Ascending aorta (tissue), 2 donors: ENCODE data around the gene EPN2. TPM values are rescaled to one million over a fixed set of nuclear protein-coding genes. Genes with fewer than 3 reads are reported as not detected.
A peak's percentile ranks its signal among the peaks of the same experiment; 100 is the strongest.

Experiments
- DNase-seq, 2 donors: peaks; one replicate each; pipeline ENCODE4 v3.0.0-alpha.2; 2019; ENCODE audit warnings: low spot score in 2 of 2
- H3K27ac ChIP-seq, 2 donors: fragments of 200-600 bp; sonication (generic); one replicate each; pipeline ENCODE4 v1.5.1; 2016 to 2017; ENCODE audit warnings: mild to moderate bottlenecking in 1 of 2
- H3K27me3 ChIP-seq: fragments of 200-600 bp; sonication (generic); one replicate; pipeline ENCODE4 v1.5.1; 2017
- H3K36me3 ChIP-seq, 2 donors: fragments of 200-600 bp; sonication (generic); one replicate each; pipeline ENCODE4 v1.5.1; 2016
- H3K4me1 ChIP-seq, 2 donors: fragments of 200-600 bp; sonication (generic); one replicate each; pipeline ENCODE4 v1.5.1; 2016 to 2017; ENCODE audit warnings: mild to moderate bottlenecking in 1 of 2
- H3K4me3 ChIP-seq, 2 donors: fragments of 200-600 bp; sonication (generic); one replicate each; pipeline ENCODE4 v1.5.1; 2016 to 2017; ENCODE audit warnings: mild to moderate bottlenecking in 1 of 2
- H3K9me3 ChIP-seq, 2 donors: fragments of 200-600 bp; sonication (generic); one replicate each; pipeline ENCODE4 v1.5.1; 2016
- intact Hi-C: fragments of 100-400 bp; cut with DNase I; formaldehyde crosslinking; loops from one replicate; pipeline ENCODE4 v1.15.1; 2023
- total RNA-seq: library from RNA; depleted of rRNA; stranded (reverse); fragments of >200 nt; gene quantifications from one replicate; pipeline ENCODE4 v1.1.0, GENCODE V29; 2016
- TF ChIP-seq, protein P1 (sequence below), 3 experiments: fragments of 200-600 bp in 2 of 3; fragments of 450-650 bp in 1 of 3; sonication (generic) in 2 of 3; IDR thresholded peaks; one replicate each; pipeline ENCODE4 v1.5.1; 2016 to 2019; ENCODE audit warnings: antibody characterized with exemption in 3 of 3, mild to moderate bottlenecking in 1 of 3, moderate library complexity in 1 of 3

EPN2 gene
- total RNA-seq, 1 donor from 2014 or later: 51.0 TPM

GRCh38 chr17:19336938-19337711, 100.0 kb downstream of the EPN2 start:
- Histone ChIP-seq H3K27me3 (no peaks in the 10 kb centered on the region), H3K9me3 (no peaks in the 10 kb centered on the region), H3K27ac (no peak overlapping the region), H3K4me3 (no peak overlapping the region), H3K4me1 (peaks cover 0 to 2% of the 10 kb centered on the region in 2 donors), H3K36me3 (peaks cover 8 to 12% of the 10 kb centered on the region in 2 donors)
- intact Hi-C loops: no loop called here
- TF ChIP-seq, protein P1, sequence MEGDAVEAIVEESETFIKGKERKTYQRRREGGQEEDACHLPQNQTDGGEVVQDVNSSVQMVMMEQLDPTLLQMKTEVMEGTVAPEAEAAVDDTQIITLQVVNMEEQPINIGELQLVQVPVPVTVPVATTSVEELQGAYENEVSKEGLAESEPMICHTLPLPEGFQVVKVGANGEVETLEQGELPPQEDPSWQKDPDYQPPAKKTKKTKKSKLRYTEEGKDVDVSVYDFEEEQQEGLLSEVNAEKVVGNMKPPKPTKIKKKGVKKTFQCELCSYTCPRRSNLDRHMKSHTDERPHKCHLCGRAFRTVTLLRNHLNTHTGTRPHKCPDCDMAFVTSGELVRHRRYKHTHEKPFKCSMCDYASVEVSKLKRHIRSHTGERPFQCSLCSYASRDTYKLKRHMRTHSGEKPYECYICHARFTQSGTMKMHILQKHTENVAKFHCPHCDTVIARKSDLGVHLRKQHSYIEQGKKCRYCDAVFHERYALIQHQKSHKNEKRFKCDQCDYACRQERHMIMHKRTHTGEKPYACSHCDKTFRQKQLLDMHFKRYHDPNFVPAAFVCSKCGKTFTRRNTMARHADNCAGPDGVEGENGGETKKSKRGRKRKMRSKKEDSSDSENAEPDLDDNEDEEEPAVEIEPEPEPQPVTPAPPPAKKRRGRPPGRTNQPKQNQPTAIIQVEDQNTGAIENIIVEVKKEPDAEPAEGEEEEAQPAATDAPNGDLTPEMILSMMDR (IDR thresholded peaks at IDR 0.05): peak; percentile 51 to 74 (median 69)
- DNase-seq: peak in 1 of 2 donors; percentile 27

DNA sequence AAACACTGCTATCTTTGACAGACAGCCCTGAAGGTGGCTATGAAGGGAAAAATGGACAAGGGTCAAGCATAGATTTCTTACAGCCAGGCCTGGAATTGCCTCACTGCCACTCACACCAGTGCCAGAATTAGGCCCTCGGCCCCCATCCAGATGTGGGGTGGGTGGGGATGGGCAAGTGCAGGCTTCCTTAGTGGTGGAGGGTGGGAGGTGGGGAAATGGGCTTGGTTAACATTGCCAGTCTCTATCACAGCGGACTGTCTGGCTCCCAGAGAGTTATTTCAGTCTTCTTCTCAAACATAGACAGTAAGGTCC, 100.5 kb downstream of the EPN2 start:
- peak in 1 of 2 donors; percentile 1 for DNase-seq
- H3K27ac ChIP-seq: no peak overlapping the region
- intact Hi-C loops: no loop called here
- no peaks in the 10 kb centered on the region for H3K27me3 ChIP-seq
- H3K4me1 ChIP-seq: peaks cover 0 to 2% of the 10 kb centered on the region in 2 donors
- peaks cover 8 to 11% of the 10 kb centered on the region in 2 donors for H3K36me3 ChIP-seq
- TF ChIP-seq, protein P1 (IDR thresholded peaks at IDR 0.05): no peak
- no peak overlapping the region for H3K4me3 ChIP-seq
- H3K9me3 ChIP-seq: no peaks in the 10 kb centered on the region

DNA sequence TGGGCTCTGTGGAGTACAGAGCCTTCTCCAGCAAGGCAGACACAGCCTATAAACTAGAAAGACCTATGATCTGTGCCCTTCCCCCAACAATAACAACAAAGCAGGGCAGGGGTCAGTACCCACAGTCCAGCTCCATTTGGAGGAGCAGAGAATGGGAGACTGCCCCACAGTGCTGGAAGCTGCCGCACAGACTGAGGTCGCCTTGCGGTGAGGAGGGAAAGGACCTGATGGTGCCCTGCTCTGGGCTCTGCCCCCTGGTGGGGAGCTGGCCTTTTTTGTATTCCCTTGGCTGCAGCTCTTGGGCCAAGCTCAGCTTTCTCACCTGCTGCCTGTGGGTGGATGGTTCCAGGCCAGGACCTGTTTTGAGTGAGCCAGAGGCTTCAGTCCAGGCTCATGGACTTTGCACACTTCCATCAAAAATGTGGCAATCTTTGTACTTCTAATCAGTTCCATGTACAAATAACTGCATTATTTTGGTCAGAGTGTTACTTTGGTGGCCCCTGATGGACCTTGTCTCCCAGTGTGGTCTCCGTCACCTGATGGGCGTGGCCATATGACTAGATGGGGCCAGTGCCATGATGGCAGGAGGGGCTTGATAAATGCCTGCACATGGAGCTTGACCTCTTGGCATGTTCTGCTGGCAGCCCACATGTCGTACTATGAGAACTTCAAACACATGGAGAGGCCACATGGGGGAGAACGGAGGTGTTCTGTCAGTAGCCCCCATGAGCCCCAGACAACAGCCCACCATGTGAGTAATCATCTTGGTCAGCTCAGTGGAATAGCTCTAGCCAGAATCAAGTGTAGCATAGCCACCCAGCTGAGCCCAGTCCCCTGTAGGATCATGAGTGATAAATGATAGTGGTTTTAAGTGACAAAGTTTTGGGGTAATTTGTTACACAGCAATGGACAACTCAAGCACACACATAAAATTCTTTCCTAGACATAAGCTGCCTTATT, 101.1 kb downstream of the EPN2 start:
- Histone ChIP-seq H3K9me3 (no peaks in the 10 kb centered on the region), H3K27ac (no peak overlapping the region), H3K36me3 (peaks cover 7 to 8% of the 10 kb centered on the region in 2 donors), H3K4me1 (peaks cover 0 to 2% of the 10 kb centered on the region in 2 donors), H3K27me3 (no peaks in the 10 kb centered on the region), H3K4me3 (no peak overlapping the region)
- DNase-seq: peak; percentile 7 to 66
- TF ChIP-seq, protein P1 (IDR thresholded peaks at IDR 0.05): peak; percentile 16 to 58 (median 45)
- intact Hi-C loops: no loop called here

DNA sequence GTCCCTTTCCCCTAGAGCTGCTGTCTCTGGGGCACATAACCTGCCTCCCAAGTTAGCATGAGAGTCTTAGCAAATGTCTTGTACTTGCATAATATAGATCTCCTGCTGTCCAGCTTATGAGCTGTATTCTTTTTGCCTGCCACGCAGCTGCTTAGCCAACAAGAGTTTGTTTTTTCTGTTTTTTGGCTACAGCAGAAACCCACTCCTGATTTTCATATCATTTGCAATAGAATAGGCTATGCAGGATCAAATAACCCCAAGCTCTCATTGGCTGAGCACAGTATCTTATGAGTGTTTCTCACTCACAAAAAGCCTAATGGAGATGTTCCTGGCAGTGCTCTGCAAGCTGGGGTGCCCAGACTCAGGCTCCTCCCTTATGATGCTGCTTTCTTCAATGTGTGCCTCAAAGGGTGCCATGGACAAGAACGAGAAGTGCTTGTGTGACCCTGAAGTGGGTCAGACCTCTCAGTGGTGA, 102.2 kb downstream of the EPN2 start:
- peak in 1 of 2 donors; percentile 12 for DNase-seq
- Histone ChIP-seq H3K4me3 (no peak overlapping the region), H3K27ac (no peak overlapping the region), H3K4me1 (peaks cover 0 to 2% of the 10 kb centered on the region in 2 donors), H3K36me3 (no peaks in the 10 kb centered on the region), H3K9me3 (no peaks in the 10 kb centered on the region), H3K27me3 (no peaks in the 10 kb centered on the region)
- TF ChIP-seq, protein P1 (IDR thresholded peaks at IDR 0.05): no peak
- intact Hi-C loops: no loop called here

- peak; percentile 2 to 62 for DNase-seq
- no peaks in the 10 kb centered on the region for H3K9me3 ChIP-seq
- intact Hi-C loops: no loop called here
- H3K27ac ChIP-seq: no peak overlapping the region
- H3K36me3 ChIP-seq: no peaks in the 10 kb centered on the region
- H3K4me3 ChIP-seq: no peak overlapping the region
- H3K4me1 ChIP-seq: peaks cover 7 to 12% of the 10 kb centered on the region in 2 donors
- H3K27me3 ChIP-seq: no peaks in the 10 kb centered on the region
- TF ChIP-seq, protein P1 (IDR thresholded peaks at IDR 0.05): no peak
These were observed 104.1 kb downstream of the EPN2 start for GRCh38 chr17:19341211-19341631.
